Ectodermal cell (in vitro differentiated cells): Measurements from ENCODE around the gene ZFP36L2.

Experiments
- H3K27ac ChIP-seq: 2 replicates; pipeline ENCODE4 v1.7.0; 2013; ENCODE audit warnings: mild to moderate bottlenecking, low read depth, low read length; ENCODE audit not compliant: insufficient read depth, poor library complexity, severe bottlenecking
- H3K27me3 ChIP-seq: 2 replicates; pipeline ENCODE4 v1.7.0; 2013; ENCODE audit warnings: mild to moderate bottlenecking, low read length; ENCODE audit not compliant: insufficient read depth, control insufficient read depth, poor library complexity, severe bottlenecking
- H3K36me3 ChIP-seq: one replicate; pipeline ENCODE4 v1.7.0; 2013; ENCODE audit warnings: low read length; ENCODE audit not compliant: control insufficient read depth, insufficient read depth
- H3K4me1 ChIP-seq: one replicate; pipeline ENCODE4 v1.7.0; 2013; ENCODE audit warnings: low read length; ENCODE audit not compliant: control insufficient read depth, insufficient read depth
- H3K4me3 ChIP-seq: 2 replicates; pipeline ENCODE4 v1.7.0; 2013; ENCODE audit warnings: low read depth, low read length, control low read depth; ENCODE audit not compliant: insufficient read depth
- H3K9me3 ChIP-seq: 2 replicates; pipeline ENCODE4 v1.7.0; 2013; ENCODE audit warnings: mild to moderate bottlenecking, low read length, moderate library complexity; ENCODE audit not compliant: control insufficient read depth
- WGBS, 2 experiments: methylation state at CpG; one replicate each; pipeline ENCODE4 v1.1.7; 2013; ENCODE audit warnings: missing lambda C conversion rate in 2 of 2; 5-methylcytosine and 5-hydroxymethylcytosine counted together

The ZFP36L2 gene

DNA sequence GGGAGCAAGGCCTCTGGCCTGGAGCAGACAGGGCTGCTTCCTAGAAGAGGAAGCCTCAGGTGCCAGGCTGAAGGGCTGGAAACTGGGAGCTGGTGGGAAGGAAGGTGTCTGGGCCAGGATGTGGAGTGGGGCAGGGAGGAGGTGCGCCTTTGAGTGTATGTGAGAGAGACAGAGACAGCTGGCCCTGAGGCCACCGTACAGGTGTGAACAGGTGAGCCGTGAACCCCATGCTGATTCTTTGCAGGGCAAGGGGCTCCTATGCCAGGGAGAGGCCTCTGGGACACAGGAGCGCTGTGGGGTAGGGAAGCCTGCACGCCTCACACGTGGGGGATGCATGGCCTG lies 16.3 kb downstream of the ZFP36L2 start:
- no peak overlapping the region for H3K27ac ChIP-seq
- H3K27me3 ChIP-seq: no peaks in the 10 kb centered on the region
- no peaks in the 10 kb centered on the region for H3K4me1 ChIP-seq
- H3K9me3 ChIP-seq: no peaks in the 10 kb centered on the region
- H3K4me3 ChIP-seq: no peak overlapping the region
- no peaks in the 10 kb centered on the region for H3K36me3 ChIP-seq
- 92 to 96% methylated on average over 6 of the region's 6 CpGs for WGBS, 2 experiments

DNA sequence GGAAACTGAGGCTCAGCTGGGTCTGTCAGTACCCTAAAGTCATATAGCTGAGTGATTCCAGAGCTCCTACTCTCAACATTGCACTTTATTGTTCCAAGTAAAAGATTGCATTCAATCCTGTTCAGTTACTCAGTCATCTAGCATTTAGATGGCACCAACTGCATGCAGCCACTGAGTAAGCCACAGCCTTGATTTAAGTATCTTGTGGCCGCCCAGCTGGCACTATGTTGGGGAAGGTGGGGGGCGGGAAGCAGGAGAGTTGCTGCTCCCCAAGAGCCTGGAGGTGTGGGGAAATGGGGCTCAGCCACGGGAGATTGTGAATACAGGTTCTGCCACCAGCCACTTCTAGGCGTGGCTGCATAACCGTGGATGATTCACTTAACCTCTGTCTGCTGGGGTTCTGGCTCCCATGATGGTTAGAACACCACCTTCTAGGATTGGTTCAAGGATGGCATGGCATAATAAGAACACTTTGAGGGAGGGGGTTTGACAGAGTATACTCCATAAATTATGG lies 17.1 kb downstream of the ZFP36L2 start:
- Histone ChIP-seq H3K27ac (no peak overlapping the region), H3K4me3 (no peak overlapping the region), H3K9me3 (no peaks in the 10 kb centered on the region), H3K36me3 (no peaks in the 10 kb centered on the region), H3K27me3 (no peaks in the 10 kb centered on the region), H3K4me1 (no peaks in the 10 kb centered on the region)
- WGBS, 2 experiments: 96 to 97% methylated on average over 5 of the region's 5 CpGs

DNA sequence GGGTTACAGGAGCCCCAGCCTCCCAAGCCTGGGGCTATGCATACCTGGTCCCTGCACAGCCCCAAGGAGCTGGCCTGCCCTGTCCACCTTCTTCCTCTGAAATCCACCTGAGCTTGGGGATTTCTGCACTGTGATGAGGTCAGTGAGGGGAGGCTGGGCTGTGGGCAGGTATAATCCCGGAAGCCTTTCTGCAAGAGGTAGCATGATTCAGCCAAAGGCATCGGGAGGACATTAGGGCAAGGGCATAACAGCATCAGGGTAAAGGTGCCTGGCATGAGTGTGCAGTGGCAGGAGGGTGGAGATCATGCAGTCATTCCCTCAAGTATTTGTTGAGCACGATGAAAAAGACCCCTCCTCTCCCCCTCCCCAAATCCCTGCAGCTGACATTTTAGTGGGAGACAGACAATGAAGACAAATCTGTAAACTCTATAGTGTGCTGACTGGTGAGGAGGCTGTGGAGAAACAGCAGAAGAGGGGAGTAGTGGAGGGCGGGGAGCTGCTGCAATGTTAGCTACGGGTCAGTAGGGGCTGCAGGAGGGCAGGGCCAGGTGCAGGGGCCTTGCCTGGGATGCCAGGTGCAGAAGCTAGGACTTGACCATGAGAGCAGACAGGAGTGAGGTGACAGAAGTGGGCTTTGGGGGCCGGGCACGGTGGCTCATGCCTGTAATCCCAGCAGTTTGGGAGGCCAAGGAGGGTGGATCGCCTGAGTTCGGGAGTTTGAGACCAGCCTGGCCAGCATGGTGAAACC lies 18.7 kb downstream of the ZFP36L2 start:
- 71 to 79% methylated on average over 8 to 9 of the region's 9 CpGs for WGBS, 2 experiments

DNA sequence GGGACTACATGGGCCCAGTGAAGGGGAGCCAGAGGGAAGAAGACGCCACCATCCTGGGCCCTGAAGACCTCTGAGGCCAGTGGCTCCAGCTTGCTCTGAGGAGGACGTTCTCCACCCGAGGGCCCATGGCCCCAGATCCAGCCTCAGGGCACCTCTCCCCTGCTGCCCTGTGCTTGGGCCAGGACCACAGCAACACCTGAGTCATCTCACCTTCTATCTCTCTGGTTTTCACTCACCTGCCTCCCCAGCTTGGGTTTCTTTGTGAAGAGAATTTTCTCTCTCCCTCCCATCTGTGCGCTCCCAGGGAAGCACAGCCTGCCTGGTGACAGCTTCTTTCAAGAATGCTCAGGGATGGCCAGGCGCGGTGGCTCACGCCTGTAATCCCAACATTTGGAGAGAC lies 19.8 kb downstream of the ZFP36L2 start:
- Histone ChIP-seq H3K36me3 (no peaks in the 10 kb centered on the region), H3K4me3 (no peak overlapping the region), H3K4me1 (no peaks in the 10 kb centered on the region), H3K27me3 (no peaks in the 10 kb centered on the region), H3K27ac (no peak overlapping the region), H3K9me3 (no peaks in the 10 kb centered on the region)
- 89 to 91% methylated on average over 7 of the region's 7 CpGs for WGBS, 2 experiments

More for the DNA sequence above, 18.7 kb downstream of the ZFP36L2 start:
- H3K9me3 ChIP-seq: no peaks in the 10 kb centered on the region
- H3K27me3 ChIP-seq: no peaks in the 10 kb centered on the region
- no peak overlapping the region for H3K27ac ChIP-seq
- no peak overlapping the region for H3K4me3 ChIP-seq
- H3K4me1 ChIP-seq: no peaks in the 10 kb centered on the region
- no peaks in the 10 kb centered on the region for H3K36me3 ChIP-seq

DNA sequence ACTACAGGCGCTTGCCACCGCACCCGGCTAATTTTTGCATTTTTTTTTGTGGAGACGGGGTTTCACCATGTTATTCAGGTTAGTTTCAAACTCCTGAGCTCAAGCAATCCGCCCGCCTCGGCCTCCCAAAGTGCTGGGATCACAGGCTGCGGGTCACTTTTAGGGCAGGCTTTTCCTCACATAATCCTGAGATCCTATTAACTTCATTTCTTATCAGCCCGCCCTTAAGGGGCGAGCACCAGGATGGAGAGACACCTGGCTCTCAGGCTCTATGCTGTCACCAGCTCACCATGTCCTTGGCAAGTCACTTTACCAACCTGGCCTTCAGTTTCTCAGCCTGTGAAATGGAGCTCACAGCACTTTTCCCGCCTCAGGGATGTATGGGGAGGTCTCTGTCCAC lies 23.0 kb downstream of the ZFP36L2 start:
- no peak overlapping the region for H3K27ac ChIP-seq
- H3K9me3 ChIP-seq: no peaks in the 10 kb centered on the region
- H3K27me3 ChIP-seq: no peaks in the 10 kb centered on the region
- no peak overlapping the region for H3K4me3 ChIP-seq
- no peaks in the 10 kb centered on the region for H3K4me1 ChIP-seq
- WGBS, 2 experiments: 93 to 94% methylated on average over 11 of the region's 11 CpGs
- no peaks in the 10 kb centered on the region for H3K36me3 ChIP-seq

DNA sequence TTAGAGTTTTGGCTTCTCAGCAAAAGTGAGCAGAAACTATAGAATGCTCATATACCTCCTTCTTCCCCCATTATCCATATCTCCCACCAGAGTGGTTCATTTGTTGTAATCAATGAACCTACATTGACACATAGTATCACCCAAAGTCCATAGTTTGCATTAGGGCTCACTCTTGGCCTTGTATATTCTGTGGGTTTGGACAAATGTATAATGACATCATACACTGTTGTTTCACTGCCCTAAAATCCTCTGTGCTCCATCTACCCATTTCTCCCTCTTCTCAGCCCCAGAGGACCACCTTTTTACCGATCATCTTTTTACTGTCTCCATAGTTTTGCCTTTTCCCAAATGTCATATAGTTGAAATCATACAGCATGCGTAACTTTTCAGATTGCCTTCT lies 24.1 kb downstream of the ZFP36L2 start:
- no peaks in the 10 kb centered on the region for H3K36me3 ChIP-seq
- WGBS, 2 experiments: 71 to 79% methylated on average over 2 of the region's 2 CpGs
- H3K27ac ChIP-seq: no peak overlapping the region

DNA sequence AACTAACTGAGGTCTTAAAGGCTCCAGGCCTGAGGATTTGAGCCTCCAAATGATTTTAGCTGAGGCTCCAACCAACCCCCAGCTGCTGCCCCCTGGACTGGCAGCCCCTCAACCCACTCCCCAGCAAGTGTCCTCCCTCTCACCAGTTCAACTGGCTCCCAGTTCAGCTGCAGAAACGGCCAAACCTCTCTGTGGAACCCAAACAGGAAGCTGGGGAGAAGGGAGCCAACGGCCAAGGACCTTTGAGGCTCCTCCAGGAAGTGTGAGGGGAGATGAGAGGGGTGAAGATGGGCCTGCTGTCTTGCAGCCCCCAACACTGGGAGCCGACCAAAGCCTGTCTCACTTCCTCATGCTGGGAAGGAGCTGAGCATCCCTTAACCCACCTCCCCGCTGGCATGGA lies 24.9 kb downstream of the ZFP36L2 start:
- no peak overlapping the region for H3K4me3 ChIP-seq
- H3K4me1 ChIP-seq: no peaks in the 10 kb centered on the region
- H3K9me3 ChIP-seq: no peaks in the 10 kb centered on the region
- WGBS, 2 experiments: 91% methylated on average over 4 of the region's 4 CpGs
- no peaks in the 10 kb centered on the region for H3K27me3 ChIP-seq
- H3K27ac ChIP-seq: no peak overlapping the region
- no peaks in the 10 kb centered on the region for H3K36me3 ChIP-seq

More for the DNA sequence above, 24.1 kb downstream of the ZFP36L2 start:
- H3K27me3 ChIP-seq: no peaks in the 10 kb centered on the region
- H3K9me3 ChIP-seq: no peaks in the 10 kb centered on the region
- no peaks in the 10 kb centered on the region for H3K4me1 ChIP-seq
- H3K4me3 ChIP-seq: no peak overlapping the region

DNA sequence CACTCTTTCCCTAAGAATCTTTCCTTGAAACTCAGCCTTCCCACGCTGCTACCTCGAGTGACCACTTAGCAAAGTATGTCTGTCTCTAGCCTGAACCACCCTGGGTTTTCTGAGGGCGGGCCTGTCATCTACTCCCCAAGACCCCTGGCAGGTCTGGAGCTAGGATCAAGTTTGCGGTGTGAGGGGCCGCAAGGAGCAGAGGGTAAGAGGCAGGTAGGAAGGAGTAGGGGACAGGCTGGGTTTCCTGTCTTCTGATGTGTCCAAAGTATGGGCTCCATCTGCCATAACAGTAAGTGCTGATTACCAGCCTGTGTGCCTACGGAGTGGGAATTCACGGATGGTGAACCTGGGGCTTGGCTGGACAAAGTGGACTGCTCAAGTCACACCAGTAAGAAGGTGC lies 25.4 kb downstream of the ZFP36L2 start:
- H3K36me3 ChIP-seq: no peaks in the 10 kb centered on the region
- no peaks in the 10 kb centered on the region for H3K27me3 ChIP-seq
- H3K27ac ChIP-seq: no peak overlapping the region
- no peaks in the 10 kb centered on the region for H3K9me3 ChIP-seq
- H3K4me3 ChIP-seq: no peak overlapping the region
- WGBS, 2 experiments: 94 to 97% methylated on average over 7 of the region's 7 CpGs
- H3K4me1 ChIP-seq: no peaks in the 10 kb centered on the region

DNA sequence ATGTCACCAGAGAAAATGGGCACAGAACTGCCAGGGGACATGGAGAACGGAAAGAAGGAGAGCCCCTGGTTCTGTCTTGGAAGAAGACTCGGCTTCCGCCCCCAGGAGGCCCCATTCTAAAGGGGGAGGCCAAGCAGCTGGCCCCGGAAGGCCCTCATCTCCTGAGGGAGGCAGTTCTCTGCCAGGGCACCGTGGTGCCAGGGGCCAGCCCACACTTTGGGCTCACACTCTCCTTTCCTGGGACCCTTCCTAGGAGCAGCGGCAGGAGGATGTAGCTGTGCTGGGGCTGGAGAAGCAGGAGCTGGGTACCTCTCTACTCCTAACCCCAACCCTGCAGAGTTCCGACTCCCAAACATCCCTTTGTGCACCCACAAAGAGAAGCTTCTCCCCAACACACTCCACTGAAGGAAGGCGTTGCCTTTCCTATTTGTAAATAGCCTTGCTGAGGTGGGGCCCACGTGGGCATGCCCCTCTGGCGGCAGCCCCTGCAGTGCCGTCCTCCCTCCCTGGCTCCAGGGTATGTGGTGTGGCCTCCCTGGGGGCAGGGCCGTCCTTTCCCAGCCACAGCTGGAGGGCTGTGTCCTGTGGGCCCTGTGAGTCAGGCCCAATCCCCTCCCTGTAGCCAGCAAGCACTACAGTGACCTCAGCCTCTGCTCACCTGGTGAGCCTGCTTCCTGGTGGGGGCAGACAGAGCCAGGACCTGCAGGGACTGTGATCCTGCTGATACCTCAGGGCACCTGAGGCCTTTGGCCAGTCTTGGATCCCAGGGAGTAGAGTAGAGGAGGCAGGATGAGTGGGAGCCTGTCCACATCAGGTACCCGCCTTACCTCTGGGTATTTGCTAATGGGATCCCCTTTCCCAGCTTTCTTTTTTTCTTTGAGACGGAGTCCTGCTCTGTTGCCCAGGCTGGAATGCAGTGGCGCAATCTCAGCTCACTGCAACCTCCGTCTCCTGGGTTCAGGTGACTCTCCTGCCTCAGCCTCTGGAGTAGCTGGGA lies 26.6 kb downstream of the ZFP36L2 start:
- H3K36me3 ChIP-seq: no peaks in the 10 kb centered on the region
- H3K9me3 ChIP-seq: no peaks in the 10 kb centered on the region
- no peaks in the 10 kb centered on the region for H3K4me1 ChIP-seq
- no peak overlapping the region for H3K4me3 ChIP-seq
- H3K27ac ChIP-seq: no peak overlapping the region
- no peaks in the 10 kb centered on the region for H3K27me3 ChIP-seq
- WGBS, 2 experiments: 71 to 74% methylated on average over 16 of the region's 16 CpGs

DNA sequence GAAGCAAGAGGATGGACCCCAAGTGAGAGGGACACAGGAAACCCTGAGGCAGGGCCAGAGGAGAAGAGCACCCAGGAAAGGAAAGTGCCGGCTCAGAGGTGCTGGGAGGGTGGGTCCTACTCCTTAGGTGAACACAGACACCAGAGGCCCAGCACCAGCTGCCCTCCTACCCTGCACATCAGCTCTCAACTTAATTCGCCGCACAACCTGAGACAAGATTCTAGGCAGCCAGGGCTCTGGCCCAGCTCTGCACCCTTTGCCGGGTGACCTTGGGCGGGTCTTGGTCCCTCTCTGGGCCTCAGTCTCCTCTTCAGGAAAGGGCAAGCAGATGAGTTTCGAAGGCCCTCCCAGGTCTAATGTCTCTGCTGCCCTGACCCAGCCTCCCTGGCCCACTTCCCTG lies 28.1 kb downstream of the ZFP36L2 start:
- H3K27me3 ChIP-seq: no peaks in the 10 kb centered on the region
- H3K9me3 ChIP-seq: no peaks in the 10 kb centered on the region
- no peak overlapping the region for H3K4me3 ChIP-seq
- H3K27ac ChIP-seq: no peak overlapping the region
- H3K4me1 ChIP-seq: peaks cover 6% of the 10 kb centered on the region
- 93 to 94% methylated on average over 6 of the region's 6 CpGs for WGBS, 2 experiments
- H3K36me3 ChIP-seq: no peaks in the 10 kb centered on the region
